Adipocyte (in vitro differentiated cells): ENCODE data around the gene GPR42.

Experiments
- DNase-seq: peaks from one replicate; pipeline ENCODE4 v3.0.0-alpha.2; 2015; ENCODE audit warnings: low read depth
- H3K27me3 ChIP-seq: replicated peaks from 2 replicates; pipeline ENCODE4 v1.7.0; 2013; ENCODE audit warnings: mild to moderate bottlenecking, low read length, moderate library complexity; ENCODE audit not compliant: control insufficient read depth, insufficient read depth
- H3K36me3 ChIP-seq: 2 replicates; pipeline ENCODE4 v1.7.0; 2013; ENCODE audit warnings: low read length, mild to moderate bottlenecking, moderate library complexity; ENCODE audit not compliant: control insufficient read depth, insufficient read depth, severe bottlenecking
- H3K4me1 ChIP-seq: 2 replicates; pipeline ENCODE4 v1.7.0; 2013; ENCODE audit warnings: mild to moderate bottlenecking, low read length, moderate library complexity; ENCODE audit not compliant: control insufficient read depth, insufficient read depth
- H3K4me3 ChIP-seq: 2 replicates; pipeline ENCODE4 v1.7.0; 2013; ENCODE audit warnings: mild to moderate bottlenecking, low read length, moderate library complexity
- H3K9ac ChIP-seq: 2 replicates; pipeline ENCODE4 v1.7.0; 2013; ENCODE audit warnings: mild to moderate bottlenecking, low read length, moderate library complexity
- H3K9me3 ChIP-seq: 2 replicates; pipeline ENCODE4 v1.7.0; 2013; ENCODE audit warnings: mild to moderate bottlenecking, low read length, moderate library complexity; ENCODE audit not compliant: control insufficient read depth

GPR42 gene

GRCh38 chr19:35417713-35418534 is 47.1 kb downstream of the GPR42 start:
- Histone ChIP-seq H3K4me1 (peaks cover 7% of the 10 kb centered on the region), H3K36me3 (no peaks in the 10 kb centered on the region), H3K9ac (no peak overlapping the region), H3K4me3 (no peak overlapping the region), H3K9me3 (no peaks in the 10 kb centered on the region), H3K27me3 (peaks cover 65% of the 10 kb centered on the region)
- no peak for DNase-seq

GRCh38 chr19:35419046-35419445 is 48.2 kb downstream of the GPR42 start:
- no peak overlapping the region for H3K9ac ChIP-seq
- H3K9me3 ChIP-seq: no peaks in the 10 kb centered on the region
- no peak for DNase-seq
- peaks cover 67% of the 10 kb centered on the region for H3K27me3 ChIP-seq
- H3K36me3 ChIP-seq: no peaks in the 10 kb centered on the region
- no peak overlapping the region for H3K4me3 ChIP-seq
- H3K4me1 ChIP-seq: peaks cover 7% of the 10 kb centered on the region

GRCh38 chr19:35419805-35420204 is 48.9 kb downstream of the GPR42 start:
- Histone ChIP-seq H3K9ac (no peak overlapping the region), H3K4me3 (no peak overlapping the region), H3K36me3 (no peaks in the 10 kb centered on the region), H3K27me3 (peaks cover 61% of the 10 kb centered on the region), H3K9me3 (no peaks in the 10 kb centered on the region), H3K4me1 (peaks cover 7% of the 10 kb centered on the region)
- DNase-seq: no peak

GRCh38 chr19:35421362-35421761 is 50.5 kb downstream of the GPR42 start:
- Histone ChIP-seq H3K36me3 (no peaks in the 10 kb centered on the region), H3K4me3 (no peak overlapping the region), H3K27me3 (peaks cover 49% of the 10 kb centered on the region), H3K9me3 (no peaks in the 10 kb centered on the region), H3K9ac (no peak overlapping the region), H3K4me1 (peaks cover 6% of the 10 kb centered on the region)
- DNase-seq: no peak
